Stimulated activated naive B cell treated with anti-CD40 and anti-IgM and Interleukin-4, amounts not matched to agents 10 μg/mL and 1 μg/mL and 100 μg/mL, for 72 hours (primary cell): ENCODE results near the gene MYRIP.
"Not testable (repeated sequence)": the region's sequence is repeated elsewhere in the genome, so short reads cannot be mapped to it uniquely, and the experiment has no call there.

Experiments used
- ATAC-seq, 2 donors: fragments of 150-1000 bp; cut with Tn5 transposase; replicated peaks; 2 replicates each; pipeline ENCODE4 v1.10.0; 2021; ENCODE audit warnings: moderate library complexity in 1 of 2
- DNase-seq: peaks from one replicate; pipeline ENCODE4 v3.0.0; 2021
- H3K27ac Mint-ChIP-seq: one replicate; pipeline ENCODE4 v1.8.0; 2022; ENCODE audit warnings: mild to moderate bottlenecking, mixed read lengths
- H3K27me3 Mint-ChIP-seq, 2 donors: one replicate each; pipeline ENCODE4 v1.8.0; 2022; ENCODE audit warnings: mixed read lengths in 2 of 2
- H3K36me3 Mint-ChIP-seq, 2 donors: one replicate each; pipeline ENCODE4 v1.8.0; 2022; ENCODE audit warnings: mixed read lengths in 2 of 2, mild to moderate bottlenecking in 1 of 2
- H3K4me1 Mint-ChIP-seq, 2 donors: one replicate each; pipeline ENCODE4 v1.8.0; 2022; ENCODE audit warnings: mixed read lengths in 2 of 2, mild to moderate bottlenecking in 1 of 2
- H3K4me3 Mint-ChIP-seq, 2 donors: one replicate each; pipeline ENCODE4 v1.8.0; 2022; ENCODE audit warnings: mild to moderate bottlenecking in 2 of 2, mixed read lengths in 2 of 2, moderate library complexity in 1 of 2
- H3K9me3 Mint-ChIP-seq, 2 donors: one replicate each; pipeline ENCODE4 v1.8.0; 2022; ENCODE audit warnings: mixed read lengths in 2 of 2, mild to moderate bottlenecking in 1 of 2

Gene MYRIP

GRCh38 chr3:40255532-40255931 lies 446.1 kb downstream of the MYRIP start:
- H3K27me3 Mint-ChIP-seq: no peaks in the 10 kb centered on the region
- H3K4me3 Mint-ChIP-seq: no peak overlapping the region
- H3K9me3 Mint-ChIP-seq: no peaks in the 10 kb centered on the region
- peaks cover 5 to 9% of the 10 kb centered on the region in 2 donors for H3K4me1 Mint-ChIP-seq
- DNase-seq: no peak
- H3K36me3 Mint-ChIP-seq: no peaks in the 10 kb centered on the region
- ATAC-seq: no peak
- no peak overlapping the region for H3K27ac Mint-ChIP-seq

GRCh38 chr3:40258064-40258463 lies 448.7 kb downstream of the MYRIP start:
- DNase-seq (no peak), ATAC-seq (no peak)
- no peaks in the 10 kb centered on the region for H3K36me3 Mint-ChIP-seq
- no peak overlapping the region for H3K4me3 Mint-ChIP-seq
- H3K9me3 Mint-ChIP-seq: no peaks in the 10 kb centered on the region
- H3K4me1 Mint-ChIP-seq: peaks cover 5 to 9% of the 10 kb centered on the region in 2 donors
- no peak overlapping the region for H3K27ac Mint-ChIP-seq
- no peaks in the 10 kb centered on the region for H3K27me3 Mint-ChIP-seq

GRCh38 chr3:40258555-40258954 lies 449.1 kb downstream of the MYRIP start:
- no peaks in the 10 kb centered on the region for H3K9me3 Mint-ChIP-seq
- no peak overlapping the region for H3K27ac Mint-ChIP-seq
- H3K4me3 Mint-ChIP-seq: no peak overlapping the region
- H3K27me3 Mint-ChIP-seq: no peaks in the 10 kb centered on the region
- DNase-seq: no peak
- no peaks in the 10 kb centered on the region for H3K36me3 Mint-ChIP-seq
- ATAC-seq: peak; percentile 33
- H3K4me1 Mint-ChIP-seq: peaks cover 5 to 9% of the 10 kb centered on the region in 2 donors

- no peaks in the 10 kb centered on the region for H3K9me3 Mint-ChIP-seq
- no peak overlapping the region for H3K27ac Mint-ChIP-seq
- H3K4me3 Mint-ChIP-seq: no peak overlapping the region
- DNase-seq: no peak
- no peak for ATAC-seq
- no peaks in the 10 kb centered on the region for H3K4me1 Mint-ChIP-seq
- no peaks in the 10 kb centered on the region for H3K36me3 Mint-ChIP-seq
- H3K27me3 Mint-ChIP-seq: no peaks in the 10 kb centered on the region
Measured at GRCh38 chr3:40262331-40262730, 452.9 kb downstream of the MYRIP start.

- H3K4me3 Mint-ChIP-seq: no peak overlapping the region
- no peak overlapping the region for H3K27ac Mint-ChIP-seq
- no peaks in the 10 kb centered on the region for H3K4me1 Mint-ChIP-seq
- no peaks in the 10 kb centered on the region for H3K27me3 Mint-ChIP-seq
- peaks cover 0 to 4% of the 10 kb centered on the region in 2 donors for H3K36me3 Mint-ChIP-seq
- ATAC-seq (no peak), DNase-seq (no peak)
- H3K9me3 Mint-ChIP-seq: no peaks in the 10 kb centered on the region
Measured at GRCh38 chr3:40264451-40264850, 455.0 kb downstream of the MYRIP start.

GRCh38 chr3:40265181-40265580 lies 455.8 kb downstream of the MYRIP start:
- ATAC-seq: no peak
- Mint-ChIP-seq H3K27ac (no peak overlapping the region), H3K27me3 (no peaks in the 10 kb centered on the region), H3K9me3 (no peaks in the 10 kb centered on the region), H3K36me3 (peaks cover 1 to 9% of the 10 kb centered on the region in 2 donors), H3K4me3 (no peak overlapping the region), H3K4me1 (no peaks in the 10 kb centered on the region)
- no peak for DNase-seq

GRCh38 chr3:40267937-40268724 lies 458.7 kb downstream of the MYRIP start:
- no peak overlapping the region for H3K27ac Mint-ChIP-seq
- H3K36me3 Mint-ChIP-seq: peaks cover 15 to 23% of the 10 kb centered on the region in 2 donors
- no peaks in the 10 kb centered on the region for H3K9me3 Mint-ChIP-seq
- H3K4me3 Mint-ChIP-seq: no peak overlapping the region
- no peak for ATAC-seq
- DNase-seq: no peak
- no peaks in the 10 kb centered on the region for H3K4me1 Mint-ChIP-seq
- H3K27me3 Mint-ChIP-seq: no peaks in the 10 kb centered on the region

- Mint-ChIP-seq H3K9me3 (peaks cover 0 to 1% of the 10 kb centered on the region in 2 donors), H3K27me3 (no peaks in the 10 kb centered on the region), H3K4me3 (no peak overlapping the region), H3K36me3 (peaks cover 15 to 25% of the 10 kb centered on the region in 2 donors), H3K4me1 (peaks cover 0 to 3% of the 10 kb centered on the region in 2 donors), H3K27ac (no peak overlapping the region)
- DNase-seq: no peak
- no peak for ATAC-seq
Measured at GRCh38 chr3:40268802-40269524, 459.6 kb downstream of the MYRIP start.

- ATAC-seq (no peak), DNase-seq (no peak)
- no peak overlapping the region for H3K4me3 Mint-ChIP-seq
- H3K4me1 Mint-ChIP-seq: peaks cover 0 to 6% of the 10 kb centered on the region in 2 donors
- H3K36me3 Mint-ChIP-seq: peaks cover 8 to 9% of the 10 kb centered on the region in 2 donors
- H3K27ac Mint-ChIP-seq: no peak overlapping the region
- H3K27me3 Mint-ChIP-seq: no peaks in the 10 kb centered on the region
- H3K9me3 Mint-ChIP-seq: peaks cover 0 to 5% of the 10 kb centered on the region in 2 donors
Measured at GRCh38 chr3:40278791-40279190, 469.4 kb downstream of the MYRIP start.

GRCh38 chr3:40281995-40282394 lies 472.6 kb downstream of the MYRIP start:
- Mint-ChIP-seq H3K27me3 (no peaks in the 10 kb centered on the region), H3K9me3 (peaks cover 0 to 4% of the 10 kb centered on the region in 2 donors), H3K27ac (no peak overlapping the region), H3K36me3 (peaks cover 2 to 7% of the 10 kb centered on the region in 2 donors), H3K4me1 (no peaks in the 10 kb centered on the region), H3K4me3 (no peak overlapping the region)
- no peak for DNase-seq
- ATAC-seq: no peak

- H3K9me3 Mint-ChIP-seq, ATAC-seq, H3K4me3 Mint-ChIP-seq, H3K27ac Mint-ChIP-seq, DNase-seq, H3K4me1 Mint-ChIP-seq, H3K36me3 Mint-ChIP-seq, H3K27me3 Mint-ChIP-seq: not testable (repeated sequence)
Measured at GRCh38 chr3:40283057-40283456, 473.6 kb downstream of the MYRIP start.

GRCh38 chr3:40287248-40287647 lies 477.8 kb downstream of the MYRIP start:
- ATAC-seq (no peak), DNase-seq (no peak)

GRCh38 chr3:40290396-40290795 lies 481.0 kb downstream of the MYRIP start:
- Mint-ChIP-seq H3K4me3 (no peak overlapping the region), H3K27me3 (no peaks in the 10 kb centered on the region), H3K4me1 (no peaks in the 10 kb centered on the region), H3K36me3 (peaks cover 30 to 48% of the 10 kb centered on the region in 2 donors), H3K9me3 (peaks cover 3 to 4% of the 10 kb centered on the region in 2 donors), H3K27ac (no peak overlapping the region)
- ATAC-seq (no peak), DNase-seq (no peak)

More at GRCh38 chr3:40287248-40287647, 477.8 kb downstream of the MYRIP start:
- no peak overlapping the region for H3K27ac Mint-ChIP-seq
- H3K27me3 Mint-ChIP-seq: no peaks in the 10 kb centered on the region
- H3K4me1 Mint-ChIP-seq: no peaks in the 10 kb centered on the region
- no peak overlapping the region for H3K4me3 Mint-ChIP-seq
- H3K36me3 Mint-ChIP-seq: peaks cover 22 to 35% of the 10 kb centered on the region in 2 donors
- peaks cover 3 to 6% of the 10 kb centered on the region in 2 donors for H3K9me3 Mint-ChIP-seq

- peaks cover 32 to 42% of the 10 kb centered on the region in 2 donors for H3K36me3 Mint-ChIP-seq
- no peaks in the 10 kb centered on the region for H3K4me1 Mint-ChIP-seq
- H3K27ac Mint-ChIP-seq: no peak overlapping the region
- H3K27me3 Mint-ChIP-seq: no peaks in the 10 kb centered on the region
- ATAC-seq (no peak), DNase-seq (no peak)
- H3K9me3 Mint-ChIP-seq: peaks cover 3% of the 10 kb centered on the region in 2 donors
- no peak overlapping the region for H3K4me3 Mint-ChIP-seq
Measured at GRCh38 chr3:40291471-40291870, 482.1 kb downstream of the MYRIP start.
